Central memory CD8-positive, alpha-beta T cell (primary cell): ENCODE results near the gene KCNAB1.

ENCODE experiments used
- ATAC-seq: fragments of 150-1000 bp; cut with Tn5 transposase; replicated peaks from 2 replicates; pipeline ENCODE4 v1.10.0; 2022; ENCODE audit warnings: mild to moderate bottlenecking, moderate FRiP score, moderate number of reproducible peaks; ENCODE audit not compliant: poor library complexity, severe bottlenecking; ENCODE audit errors: extremely low read depth
- DNase-seq, 2 donors: peaks; one replicate each; pipeline ENCODE4 v3.0.0; 2021; ENCODE audit warnings: low spot score in 2 of 2
- H3K27ac Mint-ChIP-seq: one replicate; pipeline ENCODE4 v1.8.0; 2022; ENCODE audit warnings: low read depth, mild to moderate bottlenecking, moderate library complexity, mixed read lengths
- H3K27me3 Mint-ChIP-seq: one replicate; pipeline ENCODE4 v1.8.0; 2022; ENCODE audit warnings: mixed read lengths
- H3K36me3 Mint-ChIP-seq: one replicate; pipeline ENCODE4 v1.8.0; 2022; ENCODE audit warnings: mild to moderate bottlenecking, moderate library complexity, mixed read lengths; ENCODE audit not compliant: insufficient read depth
- H3K4me1 Mint-ChIP-seq: one replicate; pipeline ENCODE4 v1.8.0; 2022; ENCODE audit warnings: mixed read lengths
- H3K4me3 Mint-ChIP-seq: one replicate; pipeline ENCODE4 v1.8.0; 2022; ENCODE audit warnings: mild to moderate bottlenecking, moderate library complexity, mixed read lengths
- H3K9me3 Mint-ChIP-seq: one replicate; pipeline ENCODE4 v1.8.0; 2022; ENCODE audit warnings: mixed read lengths

Gene KCNAB1

DNA sequence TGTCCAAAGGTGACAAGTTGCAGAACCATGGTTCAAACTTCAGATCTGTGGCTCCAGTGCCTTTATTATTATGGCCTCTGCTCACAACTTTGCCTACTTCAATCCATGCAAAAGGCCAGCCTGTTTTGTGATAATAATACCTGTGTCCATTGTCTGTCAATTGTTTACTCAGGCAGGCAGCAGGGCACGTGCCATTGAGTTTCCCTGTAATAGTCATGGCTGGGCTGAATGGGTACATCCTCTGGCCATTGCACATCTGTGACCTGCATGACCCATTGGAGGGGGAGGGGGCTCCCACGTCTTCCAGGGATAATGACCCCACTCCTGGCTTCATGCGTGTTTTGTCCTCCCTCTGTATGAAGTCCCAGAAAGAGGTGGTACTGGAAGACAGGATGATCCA lies 219.1 kb downstream of the KCNAB1 start:
- Mint-ChIP-seq H3K27ac (no peak overlapping the region), H3K27me3 (peaks cover 50% of the 10 kb centered on the region), H3K9me3 (no peaks in the 10 kb centered on the region), H3K36me3 (no peaks in the 10 kb centered on the region), H3K4me1 (no peaks in the 10 kb centered on the region), H3K4me3 (no peak overlapping the region)
- no peak for DNase-seq
- no peak for ATAC-seq

DNA sequence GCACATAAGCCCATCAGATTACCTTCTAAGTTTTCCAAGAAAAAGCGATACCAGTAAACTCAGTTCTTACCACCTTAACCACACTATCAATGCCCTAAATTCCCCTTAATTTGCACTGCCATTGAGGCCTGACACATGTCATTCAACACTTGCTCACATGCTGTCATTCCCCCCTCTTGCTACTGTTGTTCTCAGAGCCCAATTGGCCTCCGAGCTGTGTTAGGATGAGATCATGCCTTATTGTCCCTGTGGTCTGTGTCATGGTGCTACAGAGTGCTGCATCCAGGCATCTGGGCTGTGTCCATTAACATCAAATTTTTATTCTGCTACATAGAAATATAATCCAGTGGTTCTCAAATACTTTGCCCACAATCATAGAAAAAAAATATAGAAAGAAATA lies 221.0 kb downstream of the KCNAB1 start:
- no peak for ATAC-seq
- Mint-ChIP-seq H3K27me3 (peaks cover 53% of the 10 kb centered on the region), H3K9me3 (no peaks in the 10 kb centered on the region), H3K36me3 (no peaks in the 10 kb centered on the region), H3K4me1 (no peaks in the 10 kb centered on the region), H3K4me3 (no peak overlapping the region), H3K27ac (no peak overlapping the region)
- DNase-seq = no peak

DNA sequence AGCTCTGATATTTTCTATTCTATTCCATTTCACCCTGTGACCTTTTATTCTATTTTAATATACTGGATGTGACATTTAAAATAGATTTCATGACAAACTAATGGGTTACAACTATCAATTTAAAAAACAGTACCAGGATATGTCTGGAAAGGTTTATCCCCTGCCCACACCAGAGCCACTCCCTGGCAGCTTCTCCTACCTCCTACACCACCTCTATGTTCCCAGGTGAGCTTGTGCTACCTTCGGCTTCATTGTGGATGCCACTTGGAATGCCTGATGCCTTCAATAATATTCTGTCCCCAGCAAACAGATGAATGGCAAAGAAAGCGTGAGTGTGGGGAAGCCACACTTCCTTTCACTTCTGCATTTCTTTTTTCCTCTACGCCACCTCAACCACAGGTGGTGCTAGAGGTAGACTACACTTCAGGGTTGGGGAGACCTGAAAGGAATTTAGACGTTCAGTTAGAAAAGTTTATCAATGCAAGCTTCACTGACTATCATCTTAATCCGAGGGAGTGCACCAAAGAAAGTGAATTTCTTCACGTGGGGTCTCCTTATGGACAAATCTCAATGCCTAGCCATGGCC lies 221.5 kb downstream of the KCNAB1 start:
- Mint-ChIP-seq H3K4me1 (no peaks in the 10 kb centered on the region), H3K9me3 (no peaks in the 10 kb centered on the region), H3K27ac (no peak overlapping the region), H3K4me3 (no peak overlapping the region), H3K36me3 (no peaks in the 10 kb centered on the region), H3K27me3 (peaks cover 53% of the 10 kb centered on the region)
- ATAC-seq (no peak), DNase-seq (no peak)

DNA sequence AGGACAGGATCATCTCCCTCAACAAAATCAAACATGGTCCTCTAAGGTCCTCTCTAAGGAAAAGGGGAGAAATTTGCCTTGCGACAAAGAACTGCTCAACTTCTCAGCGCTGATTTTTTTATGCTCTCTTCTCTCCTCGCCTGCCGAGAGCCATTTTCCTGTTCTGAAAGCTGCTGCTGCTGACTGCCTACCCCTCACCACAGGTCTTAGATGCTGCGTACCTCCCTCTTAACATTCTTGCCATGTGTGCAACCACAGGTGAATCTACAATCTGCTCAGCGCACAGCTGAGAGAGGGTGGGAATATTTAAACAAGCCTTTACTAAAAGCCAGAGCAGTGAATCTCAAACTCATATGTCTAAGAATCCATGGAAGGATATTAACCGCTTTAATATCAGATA lies 223.8 kb downstream of the KCNAB1 start:
- DNase-seq (no peak), ATAC-seq (no peak)
- peaks cover 41% of the 10 kb centered on the region for H3K27me3 Mint-ChIP-seq
- no peaks in the 10 kb centered on the region for H3K4me1 Mint-ChIP-seq
- H3K9me3 Mint-ChIP-seq = no peaks in the 10 kb centered on the region
- no peaks in the 10 kb centered on the region for H3K36me3 Mint-ChIP-seq
- no peak overlapping the region for H3K4me3 Mint-ChIP-seq
- H3K27ac Mint-ChIP-seq = no peak overlapping the region

DNA sequence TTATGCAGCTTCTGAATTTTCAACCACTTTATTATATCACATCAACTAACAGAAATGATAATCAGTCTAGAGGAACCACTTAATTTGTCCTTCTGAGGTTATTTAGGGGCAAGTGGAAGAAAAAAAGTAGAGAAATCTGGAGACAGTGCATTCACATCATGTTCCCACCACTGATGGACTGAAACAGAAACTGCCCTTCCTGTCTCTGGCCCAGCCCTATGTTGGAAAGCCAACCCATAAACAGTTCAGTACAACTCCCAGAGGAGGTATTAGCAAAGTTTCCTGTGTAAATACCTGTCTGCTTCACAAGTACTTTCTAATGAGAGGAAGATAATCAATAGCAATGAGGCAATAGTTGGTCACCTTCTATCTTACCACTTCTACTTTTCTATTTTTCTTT lies 228.7 kb downstream of the KCNAB1 start:
- ATAC-seq (no peak), DNase-seq (no peak)
- H3K36me3 Mint-ChIP-seq = no peaks in the 10 kb centered on the region
- H3K9me3 Mint-ChIP-seq = no peaks in the 10 kb centered on the region
- no peak overlapping the region for H3K4me3 Mint-ChIP-seq
- no peak overlapping the region for H3K27ac Mint-ChIP-seq
- H3K4me1 Mint-ChIP-seq = no peaks in the 10 kb centered on the region
- peaks cover 20% of the 10 kb centered on the region for H3K27me3 Mint-ChIP-seq

DNA sequence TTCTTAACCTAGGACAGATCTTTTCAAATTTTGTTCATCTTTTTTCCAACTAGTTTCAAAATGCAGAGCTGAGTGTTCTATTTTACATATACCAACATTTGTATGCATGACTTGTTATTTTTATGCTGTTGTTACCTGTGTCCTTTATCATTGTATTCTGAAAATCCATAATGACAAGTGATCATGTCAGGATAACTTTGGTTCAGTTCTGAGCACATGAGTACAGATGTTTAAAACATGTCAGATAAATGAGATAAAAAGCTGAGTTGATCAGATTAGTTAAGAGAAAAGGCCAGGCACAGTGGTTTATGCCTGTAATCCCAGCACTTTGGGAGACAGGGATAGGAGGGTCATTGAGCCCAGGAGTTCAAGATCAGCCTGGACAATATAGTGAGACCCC lies 229.6 kb downstream of the KCNAB1 start:
- Mint-ChIP-seq H3K27ac (no peak overlapping the region), H3K4me1 (no peaks in the 10 kb centered on the region), H3K4me3 (no peak overlapping the region), H3K27me3 (peaks cover 11% of the 10 kb centered on the region), H3K36me3 (no peaks in the 10 kb centered on the region), H3K9me3 (no peaks in the 10 kb centered on the region)
- no peak for DNase-seq
- no peak for ATAC-seq

DNA sequence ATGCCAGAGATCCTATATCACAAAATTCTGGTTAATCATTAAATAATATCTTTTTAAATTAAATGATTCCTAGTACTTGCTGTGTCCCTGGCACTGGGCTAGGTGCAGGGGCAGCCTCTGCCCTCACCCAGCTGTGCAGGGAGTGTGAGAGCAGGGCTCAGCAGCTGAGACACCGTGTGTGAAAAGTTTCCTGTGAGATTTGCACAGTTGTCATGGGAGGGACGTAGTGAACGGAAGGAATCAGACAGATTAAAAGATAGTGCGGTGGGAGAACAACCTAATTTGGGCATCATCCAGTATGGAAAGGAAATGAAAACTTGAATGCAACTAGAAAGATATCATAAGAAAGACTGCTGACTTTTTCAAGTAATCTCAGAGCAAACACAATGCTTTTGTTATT lies 230.4 kb downstream of the KCNAB1 start:
- DNase-seq (no peak), ATAC-seq (no peak)
- no peak overlapping the region for H3K27ac Mint-ChIP-seq
- H3K36me3 Mint-ChIP-seq = no peaks in the 10 kb centered on the region
- no peaks in the 10 kb centered on the region for H3K4me1 Mint-ChIP-seq
- H3K9me3 Mint-ChIP-seq = no peaks in the 10 kb centered on the region
- no peak overlapping the region for H3K4me3 Mint-ChIP-seq
- peaks cover 3% of the 10 kb centered on the region for H3K27me3 Mint-ChIP-seq

DNA sequence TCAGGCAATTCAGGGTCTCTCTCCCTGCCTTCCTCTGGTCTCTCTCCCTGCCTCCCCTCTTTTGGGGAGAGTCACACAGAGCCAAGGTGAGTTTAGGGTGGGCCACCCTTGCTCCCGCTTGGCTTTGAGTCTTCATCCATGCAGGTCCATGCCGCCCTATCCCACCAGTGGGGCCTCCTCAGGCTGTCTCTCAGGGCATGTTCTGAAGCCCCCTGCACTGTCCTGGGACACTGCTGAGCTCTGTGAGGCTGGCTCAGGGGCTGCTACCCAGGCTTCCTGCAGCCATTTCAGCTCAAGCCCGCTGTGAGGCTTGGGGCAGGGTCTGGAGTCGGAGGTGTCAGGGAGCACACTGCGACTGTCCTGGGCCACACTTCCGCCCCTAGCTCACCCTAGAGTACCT lies 231.4 kb downstream of the KCNAB1 start:
- no peaks in the 10 kb centered on the region for H3K27me3 Mint-ChIP-seq
- no peak overlapping the region for H3K27ac Mint-ChIP-seq
- ATAC-seq (no peak), DNase-seq (no peak)
- no peak overlapping the region for H3K4me3 Mint-ChIP-seq
- no peaks in the 10 kb centered on the region for H3K36me3 Mint-ChIP-seq
- H3K4me1 Mint-ChIP-seq = no peaks in the 10 kb centered on the region
- no peaks in the 10 kb centered on the region for H3K9me3 Mint-ChIP-seq

DNA sequence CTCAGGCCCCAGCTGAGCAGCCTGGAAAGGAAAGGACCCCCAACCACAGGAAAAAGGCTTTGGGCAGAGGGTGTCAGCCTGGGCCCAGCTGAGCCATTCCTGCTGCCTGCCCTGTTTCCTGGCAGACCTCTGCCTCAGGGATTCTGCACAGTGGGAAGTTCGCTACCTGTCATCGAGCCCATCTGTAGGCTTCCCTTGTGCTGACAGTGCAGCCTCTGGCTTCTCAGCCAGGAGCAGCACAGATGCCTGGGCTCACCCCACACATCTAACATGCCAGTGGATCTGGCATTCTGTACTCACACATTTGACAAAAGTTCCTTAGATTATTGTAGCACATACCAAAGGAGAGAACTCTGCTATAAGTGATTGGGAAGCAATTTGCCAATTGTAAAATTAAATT lies 232.3 kb downstream of the KCNAB1 start:
- Mint-ChIP-seq H3K27me3 (no peaks in the 10 kb centered on the region), H3K4me3 (no peak overlapping the region), H3K27ac (no peak overlapping the region), H3K36me3 (no peaks in the 10 kb centered on the region), H3K4me1 (no peaks in the 10 kb centered on the region), H3K9me3 (no peaks in the 10 kb centered on the region)
- no peak for DNase-seq
- ATAC-seq = no peak

DNA sequence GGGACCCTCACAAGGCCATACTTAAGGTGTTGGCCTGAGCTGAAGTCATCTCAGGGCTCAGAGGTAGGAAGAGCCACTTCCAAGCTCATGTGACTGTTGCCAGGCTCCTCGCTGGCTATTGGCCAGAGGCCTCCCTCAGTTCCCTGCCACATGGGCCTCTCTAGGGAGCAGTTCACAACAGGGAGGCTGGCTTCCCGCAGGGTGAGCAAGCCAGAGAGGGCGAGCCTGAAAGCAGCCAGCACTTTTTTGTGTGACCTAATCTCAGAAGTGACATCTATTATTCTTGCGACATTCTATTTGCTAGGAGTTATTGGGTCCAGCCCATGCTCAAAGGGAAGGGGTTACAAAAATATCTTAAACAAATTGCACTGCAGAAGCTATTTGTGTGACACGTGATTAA lies 233.2 kb downstream of the KCNAB1 start:
- H3K9me3 Mint-ChIP-seq = no peaks in the 10 kb centered on the region
- H3K4me1 Mint-ChIP-seq = no peaks in the 10 kb centered on the region
- no peaks in the 10 kb centered on the region for H3K36me3 Mint-ChIP-seq
- no peaks in the 10 kb centered on the region for H3K27me3 Mint-ChIP-seq
- H3K27ac Mint-ChIP-seq = no peak overlapping the region
- no peak overlapping the region for H3K4me3 Mint-ChIP-seq
- ATAC-seq = no peak
- no peak for DNase-seq

DNA sequence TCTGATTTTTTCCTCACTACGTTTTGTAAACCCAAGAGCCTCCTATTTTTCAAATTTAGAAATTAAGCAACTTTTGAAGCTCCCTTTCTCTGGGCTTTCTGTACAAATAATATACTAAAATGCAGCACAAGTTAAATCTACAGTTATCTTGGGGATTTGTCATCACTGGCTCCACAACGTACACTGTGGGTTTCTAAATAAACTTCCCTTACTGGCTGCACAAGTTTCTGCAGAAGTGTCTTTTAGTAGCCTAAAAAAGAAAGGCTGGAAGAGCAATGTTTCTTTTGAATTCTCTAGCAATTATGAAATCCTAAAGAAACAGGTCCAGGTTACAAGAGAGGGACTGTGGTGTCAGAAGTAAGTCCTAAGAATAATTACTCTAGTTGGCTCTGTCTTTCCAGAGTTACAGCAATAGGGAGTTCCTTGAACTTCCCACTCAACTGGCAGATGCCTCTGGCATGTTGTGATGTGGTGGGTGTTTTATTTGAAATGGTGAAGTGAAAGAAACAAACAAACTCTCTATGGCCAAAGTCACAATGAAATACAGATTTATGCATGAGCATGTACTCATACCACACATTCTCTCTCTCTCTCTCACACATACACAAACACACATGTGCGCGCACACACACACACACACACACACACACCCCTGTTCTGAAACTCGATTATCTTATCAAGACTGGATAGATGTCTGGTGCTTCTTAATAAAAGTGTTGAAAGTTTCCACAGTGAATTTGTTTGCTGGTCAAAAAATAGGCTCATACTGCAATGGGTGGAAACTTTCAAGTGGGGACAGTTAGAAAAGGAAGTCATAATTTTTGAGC lies 236.4 kb downstream of the KCNAB1 start:
- DNase-seq (no peak), ATAC-seq (no peak)
- H3K9me3 Mint-ChIP-seq = no peaks in the 10 kb centered on the region
- H3K36me3 Mint-ChIP-seq = no peaks in the 10 kb centered on the region
- H3K27ac Mint-ChIP-seq = no peak overlapping the region
- H3K4me3 Mint-ChIP-seq = no peak overlapping the region
- H3K4me1 Mint-ChIP-seq = no peaks in the 10 kb centered on the region
- peaks cover 21% of the 10 kb centered on the region for H3K27me3 Mint-ChIP-seq

DNA sequence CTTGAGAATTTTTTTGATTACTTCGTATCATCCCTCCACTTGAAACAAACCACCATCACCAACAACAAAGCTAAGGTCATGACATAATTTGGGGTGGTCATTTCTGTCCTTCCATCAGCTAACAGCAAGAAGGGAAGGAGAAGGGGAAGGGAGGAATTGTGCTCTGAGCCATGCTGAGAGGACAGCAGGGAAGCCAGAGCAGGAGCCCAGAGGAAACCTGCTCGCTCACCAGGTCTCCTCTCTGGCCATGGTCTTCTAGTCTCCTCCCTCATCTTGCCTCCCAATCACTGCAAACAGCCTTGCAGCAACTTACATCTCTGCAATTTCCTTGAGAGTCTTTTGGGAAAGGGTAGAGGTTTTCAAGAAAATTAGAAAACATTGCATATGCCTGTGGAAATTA lies 237.9 kb downstream of the KCNAB1 start:
- H3K27ac Mint-ChIP-seq = no peak overlapping the region

DNA sequence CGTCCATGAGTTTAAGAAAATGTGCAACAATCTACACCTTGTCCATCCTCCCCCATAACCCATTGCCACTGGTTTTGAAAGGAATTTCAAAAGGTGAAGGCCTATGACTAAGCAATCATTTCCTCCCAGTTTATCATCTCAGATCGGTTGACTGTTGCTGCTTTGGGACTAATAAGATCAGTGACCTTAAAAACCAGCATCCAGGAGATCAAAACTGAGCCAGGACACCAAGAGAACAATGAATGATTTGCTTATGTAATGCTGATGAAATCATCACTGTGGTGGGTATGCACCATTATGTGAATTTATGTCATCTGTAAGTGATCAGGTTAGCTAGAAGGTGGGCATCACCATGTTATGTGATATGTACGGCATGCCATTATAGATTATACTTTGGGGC lies 239.0 kb downstream of the KCNAB1 start:
- Mint-ChIP-seq H3K27me3 (peaks cover 33% of the 10 kb centered on the region), H3K36me3 (peaks cover 2% of the 10 kb centered on the region), H3K4me1 (no peaks in the 10 kb centered on the region), H3K9me3 (no peaks in the 10 kb centered on the region), H3K4me3 (no peak overlapping the region), H3K27ac (no peak overlapping the region)
- DNase-seq (no peak), ATAC-seq (no peak)

More for the DNA sequence above, 237.9 kb downstream of the KCNAB1 start:
- Mint-ChIP-seq H3K36me3 (no peaks in the 10 kb centered on the region), H3K27me3 (peaks cover 24% of the 10 kb centered on the region), H3K4me1 (no peaks in the 10 kb centered on the region), H3K4me3 (no peak overlapping the region), H3K9me3 (no peaks in the 10 kb centered on the region)
- DNase-seq (no peak), ATAC-seq (no peak)
